T-helper 2 cell (primary cell): ENCODE data around the gene GBP1.
A peak's percentile ranks its signal among the peaks of the same experiment; 100 is the strongest.
"Not testable (repeated sequence)": the region's sequence is repeated elsewhere in the genome, so short reads cannot be mapped to it uniquely, and the experiment has no call there.

Source experiments
- DNase-seq, 5 experiments: peaks; one replicate each; pipeline versions ENCODE4 v3.0.0 to v3.0.0-alpha.2; 2012 to 2022

GBP1 gene

DNA sequence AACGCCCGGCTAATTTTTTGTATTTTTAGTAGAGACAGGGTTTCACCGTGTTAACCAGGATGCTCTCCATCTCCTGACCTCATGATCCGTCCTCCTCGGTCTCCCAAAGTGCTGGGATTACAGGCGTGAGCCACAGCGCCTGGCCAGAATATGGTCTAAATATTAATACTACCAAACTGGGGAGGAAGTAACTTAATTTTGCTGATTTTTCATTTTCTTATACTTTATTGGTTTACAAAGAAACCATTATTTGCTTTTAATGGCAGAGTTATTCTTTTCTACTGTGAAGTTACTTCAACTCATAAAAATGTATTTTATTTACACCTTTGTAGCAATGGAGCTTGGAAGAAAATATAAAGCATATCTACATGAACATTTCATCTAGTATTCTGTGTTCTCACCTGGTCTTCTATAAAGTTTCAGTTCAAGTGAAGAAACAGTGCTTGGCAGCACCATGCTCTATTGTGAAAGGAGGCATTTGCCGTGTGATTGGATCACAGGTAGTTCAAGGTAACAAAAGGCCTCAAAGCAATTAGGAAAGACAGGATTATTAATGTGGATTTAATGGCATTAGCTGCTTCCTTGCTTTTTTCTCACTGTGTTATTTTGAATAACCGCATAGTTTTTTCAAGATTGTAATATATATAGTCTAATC, 13.6 kb downstream of the GBP1 start:
- DNase-seq, result no peak

DNA sequence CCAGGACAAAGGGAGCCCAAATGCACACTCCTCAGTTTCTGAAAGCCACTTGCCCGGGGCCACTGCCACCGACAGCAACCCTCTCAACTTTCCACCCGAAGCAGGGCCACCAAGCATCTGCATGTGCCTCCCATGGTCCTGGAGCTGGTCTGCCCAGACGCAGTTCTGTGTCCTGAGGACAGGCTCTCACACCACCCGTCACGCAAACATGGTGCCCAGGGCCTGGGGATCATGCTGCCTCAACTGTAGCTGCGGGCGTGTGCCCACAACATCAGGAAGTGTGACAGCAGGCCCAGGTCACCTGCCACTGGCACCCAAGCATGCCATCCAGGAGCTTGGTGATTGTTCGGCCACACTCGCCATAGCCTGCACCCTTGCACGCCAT, 14.4 kb downstream of the GBP1 start:
- DNase-seq, result no peak

GRCh38 chr1:89049901-89050648, 14.9 kb downstream of the GBP1 start:
- not testable (repeated sequence) for DNase-seq

DNA sequence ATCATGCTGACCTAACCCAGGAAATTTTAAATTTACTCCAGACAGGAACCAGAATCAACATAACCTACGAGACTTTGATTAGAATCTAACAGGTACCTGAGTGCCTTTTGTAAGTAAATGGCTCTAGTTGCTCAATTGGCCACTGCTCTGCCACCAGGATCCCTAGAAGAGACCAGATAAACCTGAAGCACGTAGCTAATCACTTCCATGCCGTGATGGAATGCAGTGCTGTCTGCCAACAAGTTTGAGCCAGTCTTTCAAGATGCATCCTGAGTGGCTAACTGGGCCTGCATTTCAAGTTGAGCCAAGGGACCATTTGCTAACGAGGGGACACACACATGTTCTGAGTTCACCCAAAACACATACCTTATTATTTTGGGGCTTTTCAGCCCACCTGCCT, 15.8 kb downstream of the GBP1 start:
- DNase-seq, result not testable (repeated sequence)

GRCh38 chr1:89047734-89048133, 17.3 kb downstream of the GBP1 start:
- DNase-seq, result no peak

- peak in 1 of 5 experiments; percentile 26 for DNase-seq
These were observed 18.5 kb downstream of the GBP1 start for GRCh38 chr1:89046318-89047183.

DNA sequence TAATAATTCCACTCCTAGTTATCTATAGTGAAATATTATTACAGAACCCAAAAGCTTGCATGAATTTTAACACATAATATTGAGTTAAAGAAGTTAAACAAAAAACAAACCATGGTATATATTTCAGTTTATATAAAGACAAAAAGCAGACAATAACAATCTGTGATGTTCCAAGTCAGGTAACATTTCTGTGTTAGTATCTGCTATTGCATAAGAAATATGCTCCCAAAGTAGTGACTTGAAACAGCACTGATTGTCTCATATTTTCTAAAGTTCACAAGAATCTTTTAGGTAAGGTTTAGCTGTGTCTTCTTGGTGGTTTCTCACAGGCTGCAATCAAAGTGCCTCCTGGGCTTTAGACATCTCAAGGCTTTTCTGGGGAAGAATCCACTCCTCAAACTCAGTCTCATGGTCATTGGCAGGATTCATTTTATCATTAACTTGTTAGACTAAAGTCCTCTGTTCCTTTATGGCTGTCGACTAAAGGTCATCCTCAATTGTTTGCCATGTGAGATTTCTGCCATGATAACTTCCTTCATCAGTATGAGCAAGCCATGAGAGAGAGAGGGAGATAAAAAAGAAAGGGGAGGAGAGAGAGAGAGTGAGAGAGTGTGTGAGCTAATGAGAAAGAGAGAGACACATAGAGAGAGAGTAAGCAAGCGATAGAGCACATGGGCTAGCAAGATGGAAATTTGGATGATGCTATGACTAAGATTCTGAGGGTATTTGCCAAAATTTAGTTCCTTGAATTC, 19.9 kb downstream of the GBP1 start:
- no peak for DNase-seq

GRCh38 chr1:89043940-89044339, 21.1 kb downstream of the GBP1 start:
- no peak for DNase-seq

- no peak for DNase-seq
These were observed 22.5 kb downstream of the GBP1 start for GRCh38 chr1:89042491-89042890.

GRCh38 chr1:89041721-89042120, 23.3 kb downstream of the GBP1 start:
- DNase-seq, result no peak

- DNase-seq, result peak in 1 of 5 experiments; percentile 93
These were observed 23.8 kb downstream of the GBP1 start for GRCh38 chr1:89041119-89041641.

DNA sequence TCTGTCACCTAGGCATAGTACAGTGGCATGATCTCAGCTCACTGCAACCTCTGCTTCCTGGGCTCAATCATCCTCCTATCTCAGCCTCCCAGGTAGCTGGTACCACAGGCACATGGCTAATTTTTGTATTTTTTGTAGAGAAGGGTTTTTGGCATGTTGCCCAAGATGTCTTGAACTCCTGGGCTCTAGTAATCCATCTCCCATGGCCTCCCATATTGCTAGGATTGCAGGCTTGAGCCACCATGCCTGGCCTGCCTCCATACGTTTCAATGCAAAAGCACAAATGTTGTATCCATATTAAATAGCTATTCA, 24.7 kb downstream of the GBP1 start:
- DNase-seq, result no peak

DNA sequence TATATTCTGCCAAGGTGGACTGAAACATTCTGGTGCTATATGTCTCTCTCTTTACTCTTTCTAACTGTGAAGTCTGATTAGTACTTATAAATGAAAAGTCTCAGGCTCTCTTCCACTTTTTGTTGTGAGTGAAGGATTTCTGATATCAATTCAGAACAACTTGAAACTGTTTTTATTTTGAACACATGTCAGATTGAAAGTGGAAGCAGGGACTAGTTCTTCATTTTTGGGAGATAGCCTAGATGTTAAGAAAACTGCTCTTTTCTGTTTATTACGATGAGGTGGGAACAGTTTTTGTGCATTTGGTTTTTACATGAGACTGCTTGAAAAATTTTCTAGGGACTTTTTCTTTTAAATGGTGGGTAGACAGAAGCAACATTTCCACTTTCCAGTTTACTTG, 27.8 kb downstream of the GBP1 start:
- no peak for DNase-seq

DNA sequence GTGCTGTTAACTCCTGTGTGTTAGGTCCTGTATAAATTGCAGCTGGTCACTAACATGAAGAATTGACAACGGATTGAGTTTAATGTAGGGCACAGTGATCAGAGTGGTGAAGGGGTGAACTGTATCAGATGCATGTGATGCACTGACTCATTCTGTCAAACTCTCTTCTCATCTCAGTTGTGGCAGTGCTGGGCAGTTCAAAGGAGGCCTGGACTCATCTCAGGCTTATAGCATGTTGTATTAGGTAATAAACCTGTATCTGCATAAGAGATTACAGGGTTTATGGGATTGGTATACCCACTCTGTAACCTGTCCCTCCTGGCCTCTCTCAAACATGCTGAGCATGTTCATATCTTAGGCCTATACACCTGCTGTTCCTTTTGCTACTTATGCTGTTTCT, 29.9 kb downstream of the GBP1 start:
- DNase-seq, result no peak

- DNase-seq, result peak in 1 of 5 experiments; percentile 43
These were observed 31.0 kb downstream of the GBP1 start for GRCh38 chr1:89034004-89034403.

DNA sequence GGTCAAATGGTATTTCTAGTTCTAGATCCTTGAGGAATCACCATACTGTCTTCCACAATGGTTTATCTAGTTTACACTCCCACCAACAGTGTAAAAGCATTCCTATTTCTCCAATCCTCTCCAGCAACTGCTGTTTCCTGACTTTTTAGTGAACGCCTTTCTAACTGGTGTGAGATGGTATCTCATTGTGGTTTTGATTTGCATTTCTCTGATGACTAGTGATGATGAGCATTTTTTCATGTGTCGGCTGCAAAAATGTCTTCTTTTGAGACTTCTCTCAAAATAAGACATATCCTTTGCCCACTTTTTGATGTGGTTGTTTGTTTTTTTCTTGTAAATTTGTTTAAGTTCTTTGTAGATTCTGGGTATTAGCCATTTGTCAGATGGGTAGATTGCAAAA, 36.0 kb downstream of the GBP1 start:
- peak in 1 of 5 experiments; percentile 55 for DNase-seq

GRCh38 chr1:89025928-89026327, 39.1 kb downstream of the GBP1 start:
- DNase-seq, result no peak

DNA sequence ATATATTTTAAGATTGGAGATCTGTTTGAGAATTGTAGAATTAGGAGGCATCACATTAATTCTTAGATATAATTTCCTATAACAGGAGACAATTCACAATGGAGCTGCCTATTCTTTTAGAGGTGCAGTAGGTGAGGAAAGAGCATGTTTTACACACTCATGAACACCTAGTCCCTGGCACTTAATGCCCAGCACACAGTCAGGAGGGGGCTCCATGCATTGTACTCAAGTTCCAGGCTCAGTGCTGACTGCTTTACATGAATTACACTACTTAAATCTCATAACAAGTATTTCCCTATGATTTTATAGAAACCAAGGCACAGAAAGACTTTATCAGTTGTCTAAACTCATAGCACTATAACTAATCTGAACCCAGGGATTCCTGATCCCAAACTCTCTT, 42.0 kb downstream of the GBP1 start:
- no peak for DNase-seq

- peak in 2 of 5 experiments; percentile 35 to 78 for DNase-seq
These were observed 42.6 kb downstream of the GBP1 start, which contains the start of gene GBP3 for GRCh38 chr1:89022167-89022959. GBP3 (minus strand) TSS chr1:89022866; CDS start chr1:89020721, 2,145 bp downstream.

- not testable (repeated sequence) for DNase-seq
These were observed 46.7 kb downstream of the GBP1 start for GRCh38 chr1:89018318-89018717.

GRCh38 chr1:89008511-89008910, 56.5 kb downstream of the GBP1 start:
- DNase-seq, result no peak
